ENCODE data around the gene GPR15LG.

DNA sequence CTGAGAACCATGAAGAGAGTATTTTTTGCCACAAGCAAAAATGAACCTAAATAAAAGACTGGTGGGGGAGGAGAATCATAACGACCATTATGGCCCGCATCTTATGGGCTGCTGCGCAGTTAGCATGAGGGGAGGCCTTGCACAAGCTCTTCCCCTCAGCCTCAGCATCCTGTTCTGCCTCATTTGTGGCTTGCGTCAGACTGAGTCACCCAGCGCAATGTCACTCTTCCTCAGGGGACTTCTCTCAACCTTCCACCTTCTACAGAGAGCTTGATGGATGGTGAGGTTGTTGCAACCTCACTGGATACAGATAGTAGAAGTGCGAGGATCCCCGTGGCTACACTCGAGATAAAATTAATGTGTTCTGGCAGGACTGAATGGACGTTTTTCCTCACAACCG lies 16.8 kb upstream of the GPR15LG start:
- TF ChIP-seq, protein P1, sequence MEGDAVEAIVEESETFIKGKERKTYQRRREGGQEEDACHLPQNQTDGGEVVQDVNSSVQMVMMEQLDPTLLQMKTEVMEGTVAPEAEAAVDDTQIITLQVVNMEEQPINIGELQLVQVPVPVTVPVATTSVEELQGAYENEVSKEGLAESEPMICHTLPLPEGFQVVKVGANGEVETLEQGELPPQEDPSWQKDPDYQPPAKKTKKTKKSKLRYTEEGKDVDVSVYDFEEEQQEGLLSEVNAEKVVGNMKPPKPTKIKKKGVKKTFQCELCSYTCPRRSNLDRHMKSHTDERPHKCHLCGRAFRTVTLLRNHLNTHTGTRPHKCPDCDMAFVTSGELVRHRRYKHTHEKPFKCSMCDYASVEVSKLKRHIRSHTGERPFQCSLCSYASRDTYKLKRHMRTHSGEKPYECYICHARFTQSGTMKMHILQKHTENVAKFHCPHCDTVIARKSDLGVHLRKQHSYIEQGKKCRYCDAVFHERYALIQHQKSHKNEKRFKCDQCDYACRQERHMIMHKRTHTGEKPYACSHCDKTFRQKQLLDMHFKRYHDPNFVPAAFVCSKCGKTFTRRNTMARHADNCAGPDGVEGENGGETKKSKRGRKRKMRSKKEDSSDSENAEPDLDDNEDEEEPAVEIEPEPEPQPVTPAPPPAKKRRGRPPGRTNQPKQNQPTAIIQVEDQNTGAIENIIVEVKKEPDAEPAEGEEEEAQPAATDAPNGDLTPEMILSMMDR (IDR thresholded peaks at IDR 0.05) = no peak
- TF ChIP-seq POLR2A (IDR thresholded peaks at IDR 0.05) = no peak

Measured in body of pancreas (tissue), 4 donors.